H7 (cell line): ENCODE results near the gene AGAP2. TPM values are rescaled to one million over a fixed set of nuclear protein-coding genes. Genes with fewer than 3 reads are reported as not detected.
"Not testable (repeated sequence)": the region's sequence is repeated elsewhere in the genome, so short reads cannot be mapped to it uniquely, and the experiment has no call there.

Experiments
- DNase-seq: peaks from one replicate; pipeline ENCODE4 v3.0.0; 2012
- H3K27me3 ChIP-seq: 2 replicates; pipeline ENCODE4 v1.6.0; 2011; ENCODE audit warnings: mild to moderate bottlenecking, low read length; ENCODE audit not compliant: control insufficient read depth, insufficient read depth
- H3K36me3 ChIP-seq: replicated peaks from 2 replicates; pipeline ENCODE4 v1.5.1; 2011; ENCODE audit warnings: low read length; ENCODE audit not compliant: control insufficient read depth, insufficient read depth
- H3K4me3 ChIP-seq: 2 replicates; pipeline ENCODE4 v1.5.1; 2011; ENCODE audit warnings: low read depth, mild to moderate bottlenecking, control low read depth, low read length, moderate library complexity; ENCODE audit not compliant: insufficient read depth
- total RNA-seq: library from RNA; depleted of rRNA; stranded (reverse); fragments of >200 nt; shearing (Covaris generic); gene quantifications from 2 replicates; pipeline ENCODE4 v1.2.3, GENCODE V29; 2014

AGAP2 gene
- total RNA-seq, 1 experiment from 2014 or later: 0.35 TPM

GRCh38 chr12:57774634-57775033 is 36.1 kb upstream of the AGAP2 start:
- not testable (repeated sequence) for H3K4me3 ChIP-seq, DNase-seq, H3K36me3 ChIP-seq, H3K27me3 ChIP-seq

- Histone ChIP-seq H3K4me3 (peak within 1 kb of the TSS; percentile 75), H3K27me3 (peaks cover 3% of the 10 kb centered on the region), H3K36me3 (peaks cover 16% of the 10 kb centered on the region)
- peak; percentile 86 for DNase-seq
Measured at GRCh38 chr12:57772429-57773322, 34.1 kb upstream of the AGAP2 start, which contains the start of gene EEF1AKMT3. TSS of gene EEF1AKMT3 (plus strand) at chr12:57772614. CDS start at chr12:57772725, 111 bp downstream.

- peak within 1 kb of the TSS; percentile 75 for H3K4me3 ChIP-seq
- H3K36me3 ChIP-seq: peaks cover 16% of the 10 kb centered on the region
- DNase-seq: peak; percentile 96
- peaks cover 7% of the 10 kb centered on the region for H3K27me3 ChIP-seq
Measured at GRCh38 chr12:57771873-57772428, 33.4 kb upstream of the AGAP2 start, which contains the start of gene METTL1. TSS of gene METTL1 (minus strand) at chr12:57772105. CDS start at chr12:57772083, 22 bp downstream.

GRCh38 chr12:57771236-57771872 is 32.8 kb upstream of the AGAP2 start:
- Histone ChIP-seq H3K36me3 (peaks cover 16% of the 10 kb centered on the region), H3K4me3 (peak overlapping the region; percentile 75), H3K27me3 (peaks cover 13% of the 10 kb centered on the region)
- peak; percentile 96 for DNase-seq

- peaks cover 19% of the 10 kb centered on the region for H3K27me3 ChIP-seq
- H3K4me3 ChIP-seq: no peak overlapping the region
- H3K36me3 ChIP-seq: peaks cover 16% of the 10 kb centered on the region
- DNase-seq: no peak
Measured at GRCh38 chr12:57770734-57771133, 32.2 kb upstream of the AGAP2 start.

- Histone ChIP-seq H3K4me3 (no peak overlapping the region), H3K27me3 (peaks cover 31% of the 10 kb centered on the region), H3K36me3 (peaks cover 16% of the 10 kb centered on the region)
- no peak for DNase-seq
Measured at GRCh38 chr12:57769594-57769993, 31.1 kb upstream of the AGAP2 start.

- peaks cover 47% of the 10 kb centered on the region for H3K27me3 ChIP-seq
- peaks cover 16% of the 10 kb centered on the region for H3K36me3 ChIP-seq
- no peak for DNase-seq
Measured at GRCh38 chr12:57767876-57768275, 29.3 kb upstream of the AGAP2 start.

GRCh38 chr12:57767305-57767698 is 28.8 kb upstream of the AGAP2 start:
- peaks cover 51% of the 10 kb centered on the region for H3K27me3 ChIP-seq
- DNase-seq: peak; percentile 46
- no peak overlapping the region for H3K4me3 ChIP-seq
- peaks cover 16% of the 10 kb centered on the region for H3K36me3 ChIP-seq

More at GRCh38 chr12:57767876-57768275, 29.3 kb upstream of the AGAP2 start:
- H3K4me3 ChIP-seq: no peak overlapping the region

GRCh38 chr12:57766464-57767304 is 28.1 kb upstream of the AGAP2 start, which contains the start of gene CYP27B1:
TSS of gene CYP27B1 (minus strand) at chr12:57767078. CDS start at chr12:57767041, 37 bp downstream.
- DNase-seq: peak; percentile 86
- H3K27me3 ChIP-seq: peaks cover 55% of the 10 kb centered on the region
- H3K36me3 ChIP-seq: peaks cover 16% of the 10 kb centered on the region
- peak within 1 kb of the TSS; percentile 48; the same call in 1 of the 2 replicates for H3K4me3 ChIP-seq

- Histone ChIP-seq H3K36me3 (peaks cover 16% of the 10 kb centered on the region), H3K4me3 (peak overlapping the region; percentile 48), H3K27me3 (peaks cover 63% of the 10 kb centered on the region)
- DNase-seq: peak; percentile 70
Measured at GRCh38 chr12:57765698-57766463, 27.3 kb upstream of the AGAP2 start.

GRCh38 chr12:57765003-57765697 is 26.6 kb upstream of the AGAP2 start:
- H3K27me3 ChIP-seq: peaks cover 66% of the 10 kb centered on the region
- peak; percentile 91 for DNase-seq
- H3K36me3 ChIP-seq: peaks cover 11% of the 10 kb centered on the region
- peak overlapping the region; percentile 48 for H3K4me3 ChIP-seq

GRCh38 chr12:57764662-57765002 is 26.1 kb upstream of the AGAP2 start:
- Histone ChIP-seq H3K27me3 (peaks cover 66% of the 10 kb centered on the region), H3K36me3 (peaks cover 9% of the 10 kb centered on the region), H3K4me3 (peak overlapping the region; percentile 48)
- DNase-seq: no peak
